ENCODE data around the gene UNC119B. TPM values are rescaled to one million over a fixed set of nuclear protein-coding genes. Genes with fewer than 3 reads are reported as not detected.
"Not testable (repeated sequence)": the region's sequence is repeated elsewhere in the genome, so short reads cannot be mapped to it uniquely, and the experiment has no call there.

The UNC119B gene
- 10 to 100 TPM; 23.3 to 24.2 TPM for total RNA-seq
- 10 to 100 TPM in 1 of 3 donors, 1 to 10 TPM in 2; 9.6 to 11.5 (median 9.7) TPM for polyA plus RNA-seq
- total RNA-seq: 22.1 to 78.1 (median 36.4) reads per million in 6 experiments

- Mint-ChIP-seq H3K27ac (peak within 1 kb of the TSS; percentile 82 to 97 (median 92)), H3K27me3 (no peaks in the 10 kb centered on the region), H3K4me3 (peak within 1 kb of the TSS; percentile 84 to 96 (median 91)), H3K36me3 (peaks cover 0 to 17% (median 0%) of the 10 kb centered on the region in 3 donors), H3K4me1 (peaks cover 16 to 36% (median 31%) of the 10 kb centered on the region in 4 donors), H3K9me3 (no peaks in the 10 kb centered on the region)
- peak; percentile 87 to 89 for ATAC-seq
- POLR2A ChIA-PET: interaction anchor here (1.0 to 2.3 kb wide), 4 partner anchors 23 to 128 kb away, joined by 4 to 8 read pairs (median 5); partner anchors contain the start of genes MLEC and POP5
- peak; percentile 58 to 86 (median 70) for DNase-seq
Measured at GRCh38 chr12:120710031-120710804, at the start of gene UNC119B. UNC119B (plus strand) TSS chr12:120710458; CDS start chr12:120710475, 17 bp downstream.

GRCh38 chr12:120661432-120661831 lies 48.8 kb upstream of the UNC119B start:
- H3K4me1 Mint-ChIP-seq: peaks cover 0 to 7% (median 1%) of the 10 kb centered on the region in 4 donors
- POLR2A ChIA-PET: no interaction called here
- DNase-seq (no peak), ATAC-seq (no peak)
- H3K36me3 Mint-ChIP-seq: no peaks in the 10 kb centered on the region
- no peaks in the 10 kb centered on the region for H3K9me3 Mint-ChIP-seq
- no peak overlapping the region for H3K27ac Mint-ChIP-seq
- peaks cover 0 to 3% (median 0%) of the 10 kb centered on the region in 5 donors for H3K27me3 Mint-ChIP-seq
- H3K4me3 Mint-ChIP-seq: no peak overlapping the region

GRCh38 chr12:120662879-120663278 lies 47.4 kb upstream of the UNC119B start:
- H3K9me3 Mint-ChIP-seq: no peaks in the 10 kb centered on the region
- ATAC-seq (no peak), DNase-seq (no peak)
- H3K36me3 Mint-ChIP-seq: no peaks in the 10 kb centered on the region
- POLR2A ChIA-PET: no interaction called here
- H3K4me1 Mint-ChIP-seq: peaks cover 0 to 7% (median 1%) of the 10 kb centered on the region in 4 donors
- H3K27me3 Mint-ChIP-seq: peaks cover 0 to 3% (median 0%) of the 10 kb centered on the region in 5 donors
- peak overlapping the region in 1 of 10 donors; percentile 43 for H3K27ac Mint-ChIP-seq
- no peak overlapping the region for H3K4me3 Mint-ChIP-seq

GRCh38 chr12:120663741-120664140 lies 46.5 kb upstream of the UNC119B start:
- Mint-ChIP-seq H3K27me3 (peaks cover 0 to 3% (median 0%) of the 10 kb centered on the region in 5 donors), H3K4me3 (no peak overlapping the region), H3K9me3 (no peaks in the 10 kb centered on the region), H3K27ac (no peak overlapping the region), H3K36me3 (no peaks in the 10 kb centered on the region), H3K4me1 (peaks cover 0 to 7% (median 1%) of the 10 kb centered on the region in 4 donors)
- POLR2A ChIA-PET: no interaction called here
- no peak for DNase-seq
- no peak for ATAC-seq

- POLR2A ChIA-PET: interaction anchor here (0.7 kb wide), 1 partner anchor 19 kb away, joined by 6 read pairs; no protein-coding TSS in a partner anchor
- H3K27ac Mint-ChIP-seq: peak overlapping the region in 2 of 10 donors; percentile 26 to 55
- ATAC-seq (no peak), DNase-seq (no peak)
- no peak overlapping the region for H3K4me3 Mint-ChIP-seq
- H3K36me3 Mint-ChIP-seq: no peaks in the 10 kb centered on the region
- H3K27me3 Mint-ChIP-seq: peaks cover 0 to 1% (median 0%) of the 10 kb centered on the region in 5 donors
- peaks cover 0 to 18% (median 0%) of the 10 kb centered on the region in 4 donors for H3K4me1 Mint-ChIP-seq
- no peaks in the 10 kb centered on the region for H3K9me3 Mint-ChIP-seq
Measured at GRCh38 chr12:120666571-120667390, 43.5 kb upstream of the UNC119B start.

GRCh38 chr12:120668091-120668867 lies 42.0 kb upstream of the UNC119B start:
- H3K36me3 Mint-ChIP-seq: no peaks in the 10 kb centered on the region
- H3K4me3 Mint-ChIP-seq: no peak overlapping the region
- peaks cover 0 to 1% (median 0%) of the 10 kb centered on the region in 5 donors for H3K27me3 Mint-ChIP-seq
- DNase-seq (no peak), ATAC-seq (no peak)
- H3K4me1 Mint-ChIP-seq: peaks cover 0 to 14% (median 0%) of the 10 kb centered on the region in 4 donors
- no peaks in the 10 kb centered on the region for H3K9me3 Mint-ChIP-seq
- peak overlapping the region in 1 of 10 donors; percentile 63 for H3K27ac Mint-ChIP-seq
- POLR2A ChIA-PET: no interaction called here

GRCh38 chr12:120668868-120669840 lies 41.1 kb upstream of the UNC119B start:
- Mint-ChIP-seq H3K9me3 (no peaks in the 10 kb centered on the region), H3K36me3 (no peaks in the 10 kb centered on the region), H3K27me3 (peaks cover 0 to 1% (median 0%) of the 10 kb centered on the region in 5 donors), H3K4me1 (peaks cover 0 to 17% (median 0%) of the 10 kb centered on the region in 4 donors), H3K4me3 (peak overlapping the region in 1 of 10 donors; percentile 52), H3K27ac (peak overlapping the region in 1 of 10 donors; percentile 63)
- POLR2A ChIA-PET: no interaction called here
- ATAC-seq: no peak
- DNase-seq: no peak

GRCh38 chr12:120670237-120670636 lies 40.0 kb upstream of the UNC119B start:
- H3K36me3 Mint-ChIP-seq, DNase-seq, ATAC-seq, POLR2A ChIA-PET, H3K9me3 Mint-ChIP-seq, H3K27me3 Mint-ChIP-seq, H3K27ac Mint-ChIP-seq, H3K4me3 Mint-ChIP-seq: not testable (repeated sequence)
- H3K4me1 Mint-ChIP-seq: peaks cover 0 to 21% (median 0%) of the 10 kb centered on the region in 4 donors

GRCh38 chr12:120670667-120671066 lies 39.6 kb upstream of the UNC119B start:
- Mint-ChIP-seq H3K4me3 (no peak overlapping the region), H3K9me3 (no peaks in the 10 kb centered on the region), H3K27me3 (peaks cover 0 to 7% (median 0%) of the 10 kb centered on the region in 5 donors), H3K36me3 (no peaks in the 10 kb centered on the region), H3K27ac (peak overlapping the region in 1 of 10 donors; percentile 77), H3K4me1 (peaks cover 0 to 19% (median 0%) of the 10 kb centered on the region in 4 donors)
- POLR2A ChIA-PET: no interaction called here
- DNase-seq (no peak), ATAC-seq (no peak)

GRCh38 chr12:120674097-120674636 lies 36.1 kb upstream of the UNC119B start:
- no peaks in the 10 kb centered on the region for H3K9me3 Mint-ChIP-seq
- peaks cover 0 to 33% (median 2%) of the 10 kb centered on the region in 4 donors for H3K4me1 Mint-ChIP-seq
- ATAC-seq (no peak), DNase-seq (no peak)
- H3K4me3 Mint-ChIP-seq: no peak overlapping the region
- POLR2A ChIA-PET: no interaction called here
- H3K36me3 Mint-ChIP-seq: no peaks in the 10 kb centered on the region
- peaks cover 0 to 7% (median 0%) of the 10 kb centered on the region in 5 donors for H3K27me3 Mint-ChIP-seq
- peak overlapping the region in 2 of 10 donors; percentile 22 to 36 for H3K27ac Mint-ChIP-seq
